Measurements from ENCODE around the gene NOTUM.

Gene NOTUM

DNA sequence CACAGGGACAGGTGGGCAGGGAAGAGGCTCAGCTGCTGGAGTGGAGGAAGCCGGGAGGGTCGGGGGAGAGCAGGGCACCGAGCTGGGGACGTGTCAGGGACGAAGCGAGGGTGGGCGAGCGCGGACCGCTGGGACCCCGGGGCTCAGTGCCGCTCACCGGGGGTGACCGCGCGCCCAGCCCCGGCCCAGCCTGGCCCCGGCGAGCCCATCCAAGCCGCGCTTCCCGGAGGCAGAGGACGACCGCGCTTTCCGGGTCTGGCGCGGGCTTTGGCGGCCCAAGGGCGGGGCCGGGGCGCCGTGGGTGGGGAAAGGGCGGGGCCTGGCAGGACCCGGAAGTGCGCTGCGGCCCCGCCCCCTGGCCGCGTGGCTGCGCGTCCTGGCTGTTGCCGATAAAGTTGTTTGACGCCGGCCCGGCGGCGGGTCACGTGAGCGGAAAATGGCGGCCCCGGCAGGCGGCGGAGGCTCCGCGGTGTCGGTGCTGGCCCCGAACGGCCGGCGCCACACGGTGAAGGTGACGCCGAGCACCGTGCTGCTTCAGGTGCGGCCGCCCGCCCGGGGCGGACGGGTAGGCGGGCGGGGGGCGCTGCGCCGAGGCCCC, 16.3 kb upstream of the NOTUM start, which contains the start of gene ASPSCR1:
Gene ASPSCR1 (plus strand): TSS at position 419 of the 598 bp plus-strand sequence. CDS start 18 bp downstream, at position 437.
- peak; percentile 96 to 99 (median 98) for DNase-seq

DNA sequence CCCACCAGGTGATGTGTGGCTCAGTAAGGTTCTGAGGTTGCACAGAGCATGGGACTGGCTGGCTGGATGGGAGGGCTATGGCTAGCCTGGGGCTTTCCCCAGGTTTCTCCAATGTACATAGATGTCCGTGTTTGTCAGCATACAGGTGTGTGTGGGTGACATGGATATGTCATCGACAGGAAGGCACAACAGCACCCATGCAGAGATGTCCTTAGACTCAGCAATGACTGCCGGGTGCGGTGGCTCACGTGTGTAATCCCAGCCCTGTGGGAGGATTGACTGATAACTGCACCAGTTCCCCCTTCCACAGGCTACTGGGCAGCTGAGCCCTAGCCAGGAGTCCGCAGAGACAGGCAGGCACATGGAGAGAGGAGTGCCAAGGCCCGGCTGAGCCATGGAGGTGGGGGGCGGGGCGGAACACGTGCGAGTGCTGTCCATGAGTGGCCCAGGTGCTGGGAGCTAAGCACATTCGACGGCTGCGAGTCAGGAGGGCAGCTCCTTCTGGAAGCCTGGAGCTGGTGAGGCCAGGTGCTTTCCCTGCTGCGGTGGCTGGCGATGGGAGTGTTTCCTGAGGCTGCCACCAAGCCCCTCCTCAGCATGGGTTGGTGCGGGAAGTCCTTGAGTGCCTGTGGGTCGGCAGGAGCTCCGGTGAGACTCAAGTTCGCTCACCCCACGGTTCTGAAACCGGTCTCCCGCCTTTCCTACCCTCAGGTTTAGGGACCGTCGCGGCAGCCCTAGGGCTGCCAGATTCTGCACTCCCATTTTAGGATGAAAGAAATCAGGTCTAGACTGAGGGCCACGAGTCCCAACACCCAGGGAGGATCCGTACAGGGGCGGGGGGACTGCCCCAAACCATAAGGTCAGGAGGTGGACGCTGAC, 15.6 kb upstream of the NOTUM start:
- peak; percentile 29 to 61 (median 40) for DNase-seq

DNA sequence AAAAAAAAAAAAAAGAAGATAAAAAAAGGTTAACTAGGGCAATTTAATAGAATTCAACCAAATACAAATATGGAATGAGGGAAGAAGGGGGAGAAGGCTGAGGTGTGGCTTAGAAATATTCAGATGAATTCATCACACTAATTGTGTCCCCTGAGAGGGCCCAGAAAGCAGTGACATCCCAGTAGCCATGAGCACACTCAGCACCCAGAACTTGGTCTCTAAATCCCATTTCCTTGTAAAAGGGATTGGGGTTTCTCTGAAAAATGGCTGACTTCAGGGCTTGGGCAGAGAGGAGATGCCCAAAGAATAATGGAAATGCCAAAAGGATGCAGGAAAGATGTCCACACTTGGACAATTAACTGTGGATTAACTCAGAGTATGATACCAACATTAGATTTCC, 12.4 kb upstream of the NOTUM start:
- DNase-seq = no peak

DNA sequence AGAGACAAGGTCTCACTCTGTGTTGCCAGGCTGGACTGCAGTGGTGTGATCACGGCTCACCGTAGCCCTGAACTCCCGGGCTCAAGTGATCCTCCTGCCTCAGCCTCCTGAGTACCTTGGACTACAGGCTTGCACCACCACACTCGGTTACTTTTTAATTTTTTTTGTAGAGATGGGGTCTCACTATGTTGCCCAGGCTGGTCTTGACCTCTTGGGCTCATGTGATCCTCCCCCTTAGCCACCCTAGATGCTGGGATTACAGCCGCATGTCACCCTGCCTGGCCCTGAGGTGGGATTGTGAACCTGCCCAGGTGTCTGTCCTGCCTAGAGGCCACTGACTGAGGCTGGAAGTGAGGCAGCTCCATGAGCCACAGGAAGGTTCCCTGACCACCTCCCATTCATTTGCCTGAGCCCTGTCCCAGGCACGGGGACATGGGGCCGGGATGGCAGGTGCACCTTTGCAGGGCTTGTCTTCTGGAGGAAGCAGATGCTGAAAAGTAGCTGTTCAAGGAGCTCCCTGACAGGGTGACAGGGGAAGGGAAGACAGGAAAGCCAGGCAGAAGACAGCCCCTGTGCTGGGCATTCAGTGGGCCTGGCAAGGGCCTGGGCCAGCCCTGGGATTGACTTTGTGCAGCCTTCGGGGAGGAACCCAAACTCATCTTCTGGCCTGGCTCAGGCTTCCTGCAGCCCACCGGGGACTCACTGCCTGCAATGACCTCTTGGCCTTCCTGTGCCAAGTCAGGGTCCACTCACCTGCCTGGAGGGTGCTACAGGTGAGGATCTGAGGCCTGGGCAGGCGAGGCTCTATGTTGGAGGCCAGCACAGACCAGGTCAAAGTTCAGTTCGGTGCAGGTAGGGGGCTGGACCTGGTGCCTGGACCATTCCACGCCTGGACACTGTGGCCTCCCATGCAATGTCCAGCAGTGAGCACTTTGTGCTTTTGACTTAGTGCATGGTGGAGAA, 8.1 kb upstream of the NOTUM start:
- no peak for DNase-seq

DNA sequence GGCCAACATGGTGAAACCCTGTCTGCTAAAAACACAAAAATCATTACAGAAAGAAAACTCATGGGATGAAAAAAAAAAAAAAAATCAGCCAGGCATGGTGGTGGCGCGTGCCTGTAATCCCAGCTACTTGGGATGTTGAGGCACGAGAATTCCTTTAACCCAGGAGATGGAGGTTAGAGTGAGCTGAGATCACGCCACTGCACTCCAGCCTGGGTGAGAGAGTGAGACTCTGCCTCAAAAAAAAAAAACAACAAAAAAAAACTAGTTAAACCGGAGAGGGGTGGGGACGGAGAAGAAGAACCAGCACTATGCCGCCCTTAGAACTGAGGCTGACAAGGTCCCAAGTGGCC, 7.4 kb upstream of the NOTUM start:
- no peak for DNase-seq

DNA sequence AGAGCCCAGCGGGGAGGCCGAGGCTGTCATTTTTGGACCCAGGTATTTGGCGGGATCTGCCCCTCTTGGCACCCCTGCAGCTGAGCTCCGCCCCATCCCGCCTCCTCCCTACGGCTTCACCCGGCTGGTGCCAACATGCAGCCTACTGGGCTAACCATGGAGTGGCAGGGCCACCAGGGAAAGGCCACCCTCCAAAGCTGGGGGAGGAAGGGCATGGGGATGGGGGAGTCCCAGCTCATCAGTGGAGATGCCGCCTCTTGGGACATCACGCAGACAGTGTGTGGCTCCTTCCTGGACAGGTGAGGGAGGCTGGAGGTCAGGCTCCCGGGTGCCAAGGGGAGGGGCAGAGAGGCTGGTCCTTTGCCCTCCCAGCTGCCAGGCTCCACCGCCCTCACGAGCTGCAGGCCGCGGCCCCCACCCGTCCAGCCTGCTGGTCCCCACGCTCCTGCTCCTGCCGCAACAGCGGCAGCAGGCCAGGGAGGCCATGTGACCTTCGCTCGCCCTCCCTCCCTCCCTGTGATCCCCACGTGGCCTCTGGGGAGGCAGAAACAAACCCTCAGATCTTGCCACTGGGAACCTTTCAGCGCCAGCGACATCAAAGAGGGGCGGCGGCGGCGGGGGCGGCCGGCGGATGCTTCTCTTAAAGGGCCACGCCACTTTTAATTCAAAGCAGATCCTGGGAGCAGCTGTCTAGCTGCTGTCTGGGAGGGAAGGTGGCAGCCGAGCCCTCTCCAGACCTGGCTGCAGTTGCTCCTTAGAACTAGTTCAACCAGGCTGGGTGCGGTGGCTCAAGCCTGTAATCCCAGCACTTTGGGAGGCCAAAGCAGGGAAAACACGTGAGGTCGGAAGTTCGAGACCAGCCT, 6.8 kb upstream of the NOTUM start:
- DNase-seq = peak; percentile 90 to 95 (median 94)

DNA sequence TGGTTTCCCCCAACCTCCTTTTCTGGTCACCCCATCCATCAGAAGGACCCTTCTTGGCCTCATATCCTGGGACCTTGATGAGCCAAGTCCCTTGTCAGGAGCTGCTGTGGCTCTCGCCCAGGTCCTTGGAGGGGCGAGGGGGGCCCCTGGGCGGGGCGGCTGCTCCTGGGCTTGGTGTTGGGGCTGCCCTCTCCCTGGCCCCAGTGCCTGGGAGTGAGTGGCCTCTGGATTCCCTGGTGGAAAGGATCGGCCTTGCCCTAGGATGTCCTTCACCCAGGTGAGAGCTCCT, 6.2 kb upstream of the NOTUM start:
- DNase-seq = no peak

DNA sequence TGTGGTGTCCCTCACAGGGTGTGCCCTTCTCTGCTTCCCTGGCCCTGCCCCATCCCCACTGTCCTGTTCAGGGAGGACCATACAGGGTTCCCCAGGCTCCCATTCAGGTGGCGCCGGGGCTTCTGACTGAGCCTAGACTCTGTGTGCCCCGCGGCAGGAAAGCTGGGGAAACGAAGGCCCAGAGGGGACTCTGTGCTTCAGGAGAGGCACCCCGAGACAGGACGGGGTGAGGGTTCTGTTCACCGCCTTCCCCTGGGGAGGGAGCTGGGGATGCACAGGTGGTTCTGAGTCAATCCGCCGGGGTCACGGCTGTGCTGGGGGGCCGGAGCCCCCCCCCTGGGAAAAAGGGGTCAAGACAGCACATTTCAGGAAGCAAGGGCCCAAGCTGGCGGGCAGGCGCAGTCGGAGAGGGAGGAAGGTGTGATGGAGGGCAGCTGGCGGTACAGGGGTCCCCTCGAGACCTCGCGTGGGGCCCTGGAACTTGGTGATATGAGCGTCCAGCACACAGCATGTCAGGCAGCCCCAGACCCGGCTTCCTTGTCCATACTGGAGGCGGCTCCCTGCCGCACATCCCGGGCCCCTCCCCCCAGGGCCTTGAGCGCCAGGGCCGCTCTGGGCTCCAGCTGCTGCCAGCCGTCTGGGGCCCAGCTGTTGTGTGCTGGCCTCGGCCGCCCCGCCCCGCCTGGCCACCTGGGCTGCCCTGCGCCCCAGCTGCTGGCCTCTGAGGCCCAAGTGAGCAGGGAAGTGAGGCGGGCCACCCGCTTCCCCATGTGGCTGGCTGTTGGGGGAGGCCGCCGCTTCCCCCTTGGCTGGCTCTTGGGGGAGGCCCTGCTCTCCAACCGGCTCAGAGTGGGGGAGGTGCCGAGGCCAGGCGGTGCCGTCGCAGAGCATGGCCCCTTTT, 5.6 kb upstream of the NOTUM start:
- DNase-seq = peak; percentile 50 to 82 (median 64)

DNA sequence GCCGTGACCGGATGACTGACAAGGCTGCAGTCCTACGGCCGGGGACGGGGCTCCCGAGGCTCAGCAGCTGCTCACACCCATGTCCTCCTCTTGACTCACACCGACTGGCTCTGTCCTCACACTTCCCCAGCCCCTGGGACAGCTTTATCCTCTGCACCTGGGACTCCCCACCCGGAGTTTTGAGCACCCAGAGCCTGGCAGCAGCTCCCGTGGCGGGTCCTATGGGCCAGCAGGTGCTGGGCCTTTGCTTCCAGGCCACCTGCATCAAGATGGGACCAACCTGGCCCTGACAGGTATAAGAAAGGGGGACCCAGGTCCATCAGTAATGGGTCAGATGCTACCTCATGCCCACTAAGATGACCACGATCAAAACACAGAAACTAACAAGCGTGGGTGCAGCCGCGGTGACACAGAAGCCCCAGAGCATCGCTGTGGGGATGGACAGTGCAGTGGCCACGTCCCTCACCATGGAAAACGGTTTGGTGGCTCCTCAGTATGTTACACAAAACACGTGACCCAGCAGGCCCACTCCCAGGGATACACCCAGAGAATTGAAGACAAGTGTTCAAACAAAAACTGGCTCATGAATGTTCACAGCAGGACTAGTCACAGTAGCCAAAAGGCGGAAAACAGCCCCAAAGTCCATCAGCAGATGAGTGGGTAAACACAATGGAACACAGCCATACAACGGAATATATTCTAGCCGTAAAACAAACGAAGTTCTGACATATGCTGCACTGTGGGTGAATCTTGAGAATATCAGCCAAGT, 3.3 kb upstream of the NOTUM start:
- no peak for DNase-seq

DNA sequence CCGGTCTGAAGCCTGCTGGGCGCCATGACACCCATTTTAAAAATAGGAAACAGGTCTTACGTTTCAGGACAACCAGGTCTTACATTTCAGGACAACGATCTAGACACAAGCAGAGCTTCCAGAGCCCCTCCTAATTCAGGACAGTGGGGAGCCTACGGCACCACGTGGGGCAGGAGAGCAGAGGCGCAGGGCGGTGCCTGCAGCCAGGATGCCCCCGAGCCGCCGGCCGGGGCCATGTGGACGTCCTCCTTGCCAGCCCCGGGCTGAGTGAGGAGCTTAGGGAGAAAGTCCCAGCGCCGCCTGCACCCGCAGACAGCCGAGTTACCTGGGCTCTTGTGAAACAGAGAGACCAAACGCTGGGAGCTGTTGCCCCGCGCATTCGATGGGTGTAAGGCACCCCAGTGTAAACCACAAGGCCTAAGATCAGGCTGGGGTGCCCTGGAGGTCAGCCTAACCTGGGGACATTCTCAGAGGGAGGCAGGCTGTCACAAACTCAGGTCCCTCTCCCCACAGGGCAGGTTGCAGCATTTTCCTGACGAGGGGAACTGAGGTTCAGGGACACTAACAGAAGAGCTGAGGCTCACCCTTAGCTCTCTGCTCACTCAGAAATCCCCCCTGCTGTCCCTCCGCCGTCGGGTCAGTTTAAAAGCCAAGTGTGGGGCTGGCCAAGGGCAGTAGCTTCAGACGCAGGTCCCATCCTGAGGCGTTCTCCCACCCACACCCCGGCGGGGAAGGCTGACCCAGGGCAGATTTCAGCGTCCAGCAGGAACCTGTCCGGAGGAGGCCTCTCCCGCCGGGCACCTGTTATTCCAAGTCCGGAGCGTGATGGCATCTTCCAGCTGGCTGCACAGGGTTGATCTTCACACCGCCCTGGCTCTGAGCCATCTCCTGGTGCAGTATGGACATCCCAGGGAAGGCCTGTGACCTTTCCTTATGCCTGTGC, 1.8 kb upstream of the NOTUM start:
- DNase-seq = no peak

DNA sequence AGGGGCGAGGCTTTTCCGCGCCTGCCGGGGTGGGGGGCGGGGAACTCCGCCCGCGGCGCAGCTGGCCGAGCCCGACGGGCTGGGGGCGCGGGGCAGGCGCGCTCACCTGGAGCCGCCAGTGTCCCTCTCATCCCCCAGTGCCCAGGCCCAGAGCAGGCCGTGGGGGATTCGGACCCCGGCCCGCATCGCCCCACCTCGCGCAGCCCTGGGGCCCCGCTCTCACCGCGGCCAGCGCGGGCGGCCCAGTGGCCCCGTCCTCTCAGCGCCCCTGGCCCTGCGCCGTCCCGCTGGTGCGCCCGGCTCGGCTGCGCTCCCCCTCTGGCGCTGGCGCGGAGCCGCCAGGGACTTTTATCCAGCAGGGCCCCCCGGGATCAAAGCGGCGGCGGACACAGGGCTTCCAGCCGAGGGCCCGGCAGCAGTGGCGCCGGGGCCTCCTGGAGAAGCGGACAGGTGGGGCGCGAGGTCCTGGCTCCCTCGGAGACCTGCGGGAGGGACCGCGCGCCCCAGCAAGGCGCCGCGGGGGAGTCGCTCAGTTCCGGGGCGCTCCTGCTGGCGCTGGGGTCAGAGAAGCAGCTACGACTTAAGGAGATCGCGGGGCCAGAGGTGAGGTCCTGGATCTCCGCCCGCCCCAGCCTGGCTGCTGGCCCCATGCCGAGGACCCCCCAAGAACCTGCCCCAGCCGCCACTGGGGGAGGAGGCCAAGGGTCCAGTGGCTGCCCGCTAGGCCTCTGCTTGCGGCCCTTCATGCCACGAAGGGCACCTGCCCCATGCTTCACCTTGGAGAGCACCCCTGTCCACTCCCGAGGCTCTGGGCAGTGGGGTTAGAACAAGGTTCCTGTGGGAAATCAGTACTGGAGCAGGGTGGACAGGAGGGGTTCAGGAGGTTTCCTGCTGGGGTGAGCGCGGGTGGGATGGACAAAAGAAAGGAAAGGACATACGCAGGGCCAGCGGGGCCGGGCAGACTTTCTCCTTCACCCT, 823 bp upstream of the NOTUM start:
- DNase-seq = no peak

DNA sequence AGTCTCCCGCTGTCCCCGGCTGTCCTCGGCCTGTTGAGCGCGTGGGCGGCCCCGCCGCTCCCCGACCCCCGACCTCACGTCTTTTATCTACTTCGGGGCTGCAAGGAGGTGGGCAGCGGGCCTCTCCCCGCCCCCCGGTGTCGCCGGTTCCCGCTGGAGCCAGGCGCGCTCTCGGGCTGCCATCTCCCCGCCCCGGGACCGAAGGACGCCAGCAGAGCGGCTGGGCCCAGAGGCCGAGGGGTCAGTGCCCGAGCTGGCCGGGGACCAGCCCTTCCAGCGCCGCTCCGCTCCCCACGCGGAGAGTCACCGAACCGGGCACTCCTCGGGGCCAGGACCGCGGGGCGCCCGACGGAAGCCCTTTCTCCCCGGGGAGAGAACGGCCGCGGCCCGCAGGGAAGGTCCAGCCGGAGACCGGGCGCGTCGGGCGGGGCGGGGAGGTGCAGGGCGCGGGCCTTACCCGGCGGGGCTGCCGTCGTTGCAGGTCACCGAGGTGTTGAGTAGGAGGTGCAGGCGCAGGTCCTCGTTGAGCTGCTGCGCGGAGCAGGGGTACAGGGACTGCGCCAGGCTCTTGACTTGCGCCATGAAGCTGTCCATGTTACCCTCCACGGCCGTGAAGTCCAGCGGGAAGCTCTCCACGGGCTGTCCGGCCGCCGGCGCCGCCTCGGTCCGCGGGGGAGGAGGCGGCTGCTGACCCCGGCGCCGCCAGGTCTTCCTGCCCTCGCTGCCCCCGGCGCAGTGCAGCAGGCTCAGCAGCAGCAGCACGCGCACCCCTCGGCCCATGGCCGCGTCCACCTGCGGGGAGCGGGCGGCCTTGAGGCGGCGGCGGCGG, 643 bp downstream of the NOTUM start:
- peak in 1 of 4 experiments; percentile 36 for DNase-seq

DNA sequence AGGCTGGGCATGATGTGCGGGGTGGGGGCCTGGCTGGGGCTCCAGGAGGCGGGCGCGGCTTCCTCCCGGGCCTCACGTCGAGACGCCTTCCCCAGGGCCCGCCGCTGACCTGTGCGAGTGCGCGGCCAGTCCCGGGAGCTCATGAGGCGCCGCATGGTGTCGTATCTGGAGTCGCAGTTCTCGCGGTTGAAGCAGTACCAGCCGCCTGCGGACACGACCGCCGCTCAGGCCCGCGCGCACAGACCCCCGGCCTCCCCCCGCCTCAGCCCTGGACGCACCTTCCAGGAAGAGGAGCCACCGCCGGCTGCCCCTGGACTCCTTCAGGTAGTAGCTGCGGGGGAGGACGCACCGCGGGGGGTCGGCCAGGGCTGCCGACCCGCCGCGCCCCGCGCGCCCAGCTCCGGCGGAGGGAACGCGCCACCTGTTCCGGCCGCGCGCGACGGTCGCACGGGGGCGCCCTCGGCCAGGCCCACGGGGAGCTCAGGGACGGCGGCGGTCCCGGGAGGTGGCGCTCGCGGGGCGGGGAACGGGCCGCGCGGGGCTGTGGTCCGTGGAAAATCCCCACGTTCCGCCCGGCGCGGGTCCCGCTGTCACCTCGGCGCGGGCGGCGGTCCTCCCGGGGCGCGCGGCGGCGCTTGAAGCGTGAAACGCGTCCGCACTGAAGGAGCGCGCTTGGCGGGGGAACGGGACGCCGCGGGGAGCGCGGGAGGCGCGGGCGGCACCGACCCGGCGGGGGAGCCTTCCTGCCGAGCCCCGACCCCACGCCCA, 1.4 kb downstream of the NOTUM start:
- DNase-seq = peak; percentile 76 to 94 (median 86)

DNA sequence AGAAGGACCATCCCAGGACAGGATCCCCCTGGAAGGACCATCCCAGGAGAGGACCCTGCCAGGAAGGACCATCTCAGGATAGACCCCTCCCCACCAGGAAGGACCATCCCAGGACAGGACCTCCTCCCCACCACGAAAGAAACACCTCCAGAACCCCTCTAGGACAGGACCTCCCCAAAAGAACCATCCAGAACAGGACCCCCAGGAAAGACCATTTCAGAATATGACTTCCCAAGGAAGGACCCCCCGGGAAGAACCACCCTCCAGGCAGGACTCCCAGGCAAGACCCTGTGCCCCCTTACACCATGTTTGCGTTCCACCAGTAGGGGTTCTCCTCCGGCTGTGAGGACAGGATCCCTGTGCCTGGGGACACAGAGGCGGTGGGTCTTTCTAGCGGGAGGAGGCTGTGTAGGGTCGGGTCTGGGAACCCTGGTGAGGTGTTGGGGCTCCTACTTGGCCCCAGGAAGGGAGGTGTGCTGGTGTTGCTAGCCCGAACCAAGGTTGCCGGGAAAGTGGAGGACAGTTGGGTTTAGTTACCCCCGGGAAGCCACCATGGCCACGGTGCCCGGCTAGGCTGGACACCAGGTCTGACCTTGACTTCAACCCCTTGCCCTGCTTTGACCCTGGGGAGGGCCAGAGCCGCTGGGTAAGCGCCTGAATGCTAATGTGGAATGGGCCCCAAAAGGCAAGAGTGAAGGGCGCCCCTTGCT, 2.2 kb downstream of the NOTUM start:
- no peak for DNase-seq

DNA sequence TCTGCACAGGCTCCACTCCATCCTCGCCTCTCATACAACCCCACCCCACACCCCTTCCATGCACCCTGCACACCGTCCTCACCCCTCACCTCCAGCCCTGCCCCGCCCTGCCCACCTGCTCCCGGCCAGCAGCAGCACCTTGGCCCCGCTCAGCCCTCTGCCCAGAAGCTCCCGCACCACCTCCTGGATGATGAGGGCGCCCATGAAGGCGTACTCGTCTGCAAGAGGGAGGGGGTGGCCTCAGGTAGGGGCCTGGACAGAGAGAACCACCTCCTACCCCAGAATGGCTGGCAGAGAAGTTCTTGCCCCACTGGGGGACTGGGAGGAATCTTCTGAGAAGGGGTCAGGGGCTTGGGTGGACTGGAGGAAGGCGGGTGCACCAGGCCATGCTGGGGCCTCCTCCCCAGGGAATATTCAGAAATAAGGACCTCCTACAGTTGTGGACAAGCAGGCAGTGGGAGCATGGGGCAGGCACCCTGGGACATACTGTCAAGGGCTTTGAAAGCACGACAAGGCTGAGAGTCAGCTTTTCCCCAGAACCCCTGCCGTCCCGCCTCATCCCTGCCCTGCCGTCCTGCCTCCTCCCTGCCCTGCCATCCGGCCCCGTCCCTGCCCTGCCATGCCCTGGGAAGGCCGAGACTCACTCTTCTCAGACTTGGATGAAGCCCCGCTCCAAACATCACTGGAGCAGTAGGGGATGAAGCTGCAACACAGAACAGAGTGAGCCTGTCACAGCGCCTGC, 3.1 kb downstream of the NOTUM start:
- no peak for DNase-seq

Data from suppressor macrophage (primary cell).